Measurements from ENCODE around the gene ASB12. TPM values are rescaled to one million over a fixed set of nuclear protein-coding genes. Genes with fewer than 3 reads are reported as not detected.

ASB12 gene
- total RNA-seq, 1 donor from 2014 or later = 0.33 TPM

DNA sequence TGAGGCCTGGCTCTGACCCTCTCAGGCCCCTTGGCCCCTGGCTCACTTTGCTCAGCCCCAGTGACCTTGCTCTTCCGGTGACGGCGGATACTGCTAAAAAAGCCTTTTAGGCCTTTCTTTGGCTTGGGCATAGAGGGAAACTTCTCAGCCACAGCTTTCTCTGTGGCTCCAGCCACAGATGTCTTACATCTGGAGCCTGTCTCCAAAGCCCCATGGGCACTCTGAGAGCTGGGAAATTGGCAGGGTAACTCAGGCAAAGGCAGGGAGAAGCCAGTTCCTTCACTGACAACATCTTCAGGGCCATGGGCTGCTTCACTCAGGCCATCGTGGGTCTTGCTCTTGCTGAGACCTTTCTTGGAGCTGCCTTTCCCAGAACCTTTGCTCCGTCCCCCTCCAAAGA lies 37.7 kb downstream of the ASB12 start:
- Mint-ChIP-seq H3K36me3 (ENCODE audit: low read depth, unreplicated experiment) (peaks cover 8% of the 10 kb centered on the region), H3K9me3 (ENCODE audit: unreplicated experiment) (no peaks in the 10 kb centered on the region), H3K27ac (ENCODE audit: unreplicated experiment) (no peak overlapping the region), H3K4me1 (ENCODE audit: unreplicated experiment) (no peaks in the 10 kb centered on the region), H3K4me3 (ENCODE audit: unreplicated experiment) (no peak overlapping the region), H3K27me3 (ENCODE audit: unreplicated experiment) (peaks cover 7% of the 10 kb centered on the region)
- no peak for DNase-seq (ENCODE audit: low spot score)
- TF ChIP-seq, protein P1, sequence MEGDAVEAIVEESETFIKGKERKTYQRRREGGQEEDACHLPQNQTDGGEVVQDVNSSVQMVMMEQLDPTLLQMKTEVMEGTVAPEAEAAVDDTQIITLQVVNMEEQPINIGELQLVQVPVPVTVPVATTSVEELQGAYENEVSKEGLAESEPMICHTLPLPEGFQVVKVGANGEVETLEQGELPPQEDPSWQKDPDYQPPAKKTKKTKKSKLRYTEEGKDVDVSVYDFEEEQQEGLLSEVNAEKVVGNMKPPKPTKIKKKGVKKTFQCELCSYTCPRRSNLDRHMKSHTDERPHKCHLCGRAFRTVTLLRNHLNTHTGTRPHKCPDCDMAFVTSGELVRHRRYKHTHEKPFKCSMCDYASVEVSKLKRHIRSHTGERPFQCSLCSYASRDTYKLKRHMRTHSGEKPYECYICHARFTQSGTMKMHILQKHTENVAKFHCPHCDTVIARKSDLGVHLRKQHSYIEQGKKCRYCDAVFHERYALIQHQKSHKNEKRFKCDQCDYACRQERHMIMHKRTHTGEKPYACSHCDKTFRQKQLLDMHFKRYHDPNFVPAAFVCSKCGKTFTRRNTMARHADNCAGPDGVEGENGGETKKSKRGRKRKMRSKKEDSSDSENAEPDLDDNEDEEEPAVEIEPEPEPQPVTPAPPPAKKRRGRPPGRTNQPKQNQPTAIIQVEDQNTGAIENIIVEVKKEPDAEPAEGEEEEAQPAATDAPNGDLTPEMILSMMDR (IDR thresholded peaks at IDR 0.05; ENCODE audit: unreplicated experiment) = no peak

- H3K27me3 Mint-ChIP-seq (ENCODE audit: unreplicated experiment) = peaks cover 7% of the 10 kb centered on the region
- no peaks in the 10 kb centered on the region for H3K9me3 Mint-ChIP-seq (ENCODE audit: unreplicated experiment)
- H3K27ac Mint-ChIP-seq (ENCODE audit: unreplicated experiment) = no peak overlapping the region
- H3K36me3 Mint-ChIP-seq (ENCODE audit: low read depth, unreplicated experiment) = peaks cover 8% of the 10 kb centered on the region
- DNase-seq (ENCODE audit: low spot score) = no peak
- no peak overlapping the region for H3K4me3 Mint-ChIP-seq (ENCODE audit: unreplicated experiment)
- H3K4me1 Mint-ChIP-seq (ENCODE audit: unreplicated experiment) = no peaks in the 10 kb centered on the region
- TF ChIP-seq, protein P1 (IDR thresholded peaks at IDR 0.05; ENCODE audit: unreplicated experiment) = no peak
Observed at GRCh38 chrX:64192040-64192439, 38.4 kb downstream of the ASB12 start.

- H3K4me3 Mint-ChIP-seq (ENCODE audit: unreplicated experiment) = no peak overlapping the region
- TF ChIP-seq, protein P1 (IDR thresholded peaks at IDR 0.05; ENCODE audit: unreplicated experiment) = no peak
- no peaks in the 10 kb centered on the region for H3K4me1 Mint-ChIP-seq (ENCODE audit: unreplicated experiment)
- H3K9me3 Mint-ChIP-seq (ENCODE audit: unreplicated experiment) = no peaks in the 10 kb centered on the region
- no peak overlapping the region for H3K27ac Mint-ChIP-seq (ENCODE audit: unreplicated experiment)
- no peak for DNase-seq (ENCODE audit: low spot score)
- peaks cover 8% of the 10 kb centered on the region for H3K36me3 Mint-ChIP-seq (ENCODE audit: low read depth, unreplicated experiment)
- peaks cover 7% of the 10 kb centered on the region for H3K27me3 Mint-ChIP-seq (ENCODE audit: unreplicated experiment)
Observed at GRCh38 chrX:64191281-64192010, 39.0 kb downstream of the ASB12 start.

- H3K4me1 Mint-ChIP-seq (ENCODE audit: unreplicated experiment) = no peaks in the 10 kb centered on the region
Observed at GRCh38 chrX:64190136-64190740, 40.2 kb downstream of the ASB12 start.

More at GRCh38 chrX:64190136-64190740, 40.2 kb downstream of the ASB12 start:
- H3K4me3 Mint-ChIP-seq (ENCODE audit: unreplicated experiment) = no peak overlapping the region
- H3K36me3 Mint-ChIP-seq (ENCODE audit: low read depth, unreplicated experiment) = peaks cover 8% of the 10 kb centered on the region
- DNase-seq (ENCODE audit: low spot score) = no peak
- no peaks in the 10 kb centered on the region for H3K9me3 Mint-ChIP-seq (ENCODE audit: unreplicated experiment)
- TF ChIP-seq, protein P1 (IDR thresholded peaks at IDR 0.05; ENCODE audit: unreplicated experiment) = no peak
- H3K27me3 Mint-ChIP-seq (ENCODE audit: unreplicated experiment) = peaks cover 7% of the 10 kb centered on the region
- no peak overlapping the region for H3K27ac Mint-ChIP-seq (ENCODE audit: unreplicated experiment)
